A549 (cell line): ENCODE results near the gene ZNF143. TPM values are rescaled to one million over a fixed set of nuclear protein-coding genes. Genes with fewer than 3 reads are reported as not detected.

Experiments used
- ATAC-seq, 2 experiments: fragments of 200-7000 bp in 1 of 2; fragments of >200 bp in 1 of 2; cut with Nextera tagmentation in 1 of 2; cut with Tn5 transposase in 1 of 2; 3 replicates each; pipeline versions ENCODE4 v1.8.0 to v1.9.1; 2018 to 2020; ENCODE audit warnings: mild to moderate bottlenecking in 1 of 2, moderate library complexity in 1 of 2
- CTCF ChIA-PET: fragments of 300-600 bp; sonication (Branson Sonifier 250); formaldehyde crosslinking; extraction: SDS; loops from one replicate; lab custom pipeline; 2021; ENCODE audit warnings: antibody characterized with exemption, inconsistent platforms; lab: Yijun Ruan, JAX
- POLR2A ChIA-PET: fragments of 350-600 bp; formaldehyde crosslinking; extraction: SDS; loops from one replicate; lab custom pipeline; 2021; ENCODE audit warnings: antibody characterized with exemption, inconsistent platforms; lab: Yijun Ruan, JAX
- DNase-seq, 2 experiments: peaks; one replicate each; pipeline versions ENCODE4 v3.0.0 to v3.0.0-alpha.2; 2011 to 2016; ENCODE audit warnings: low read depth in 1 of 2, low spot score in 1 of 2
- FAIRE-seq: peaks from 2 replicates; lab custom pipeline; 2011; peaks lifted over from hg19 to GRCh38; lab: Jason Lieb, UNC
- H3K27ac ChIP-seq, 2 experiments: fragments of >200 bp; sonication (Bioruptor Twin); formaldehyde crosslinking; 3 replicates each; pipeline ENCODE4 v1.5.1; 2016 to 2017
- H3K4me1 ChIP-seq: fragments of >200 bp; sonication (Bioruptor Twin); formaldehyde crosslinking; 3 replicates; pipeline ENCODE4 v1.6.1; 2016
- H3K4me2 ChIP-seq: fragments of >200 bp; sonication (Bioruptor Twin); formaldehyde crosslinking; 3 replicates; pipeline ENCODE4 v1.6.1; 2016
- H3K4me3 ChIP-seq: fragments of >200 bp; sonication (Bioruptor Twin); formaldehyde crosslinking; 3 replicates; pipeline ENCODE4 v1.5.1; 2016
- H3K9me3 ChIP-seq: fragments of >200 bp; sonication (Bioruptor Twin); formaldehyde crosslinking; 3 replicates; pipeline ENCODE4 v1.6.1; 2016
- CHD2 ChIP-seq: fragments of 150-350 bp; IDR thresholded peaks from 2 replicates; pipeline ENCODE4 v1.6.1; 2014; ENCODE audit warnings: low read length; ENCODE audit not compliant: partially characterized antibody
- EHMT2 ChIP-seq: fragments of 200-600 bp; sonication (generic); IDR thresholded peaks from 2 replicates; pipeline ENCODE4 v1.6.1; 2016; ENCODE audit warnings: antibody characterized with exemption, low read depth, mild to moderate bottlenecking, moderate library complexity
- HEYL ChIP-seq: fragments of 250-450 bp; sonication (Bioruptor Pico); IDR thresholded peaks from 2 replicates; pipeline ENCODE4 v1.8.0; 2021; ENCODE audit warnings: mild to moderate bottlenecking, moderate library complexity
- HOXA7 ChIP-seq: fragments of 250-450 bp; sonication (Bioruptor Pico); IDR thresholded peaks from 2 replicates; pipeline ENCODE4 v1.5.0; 2020; ENCODE audit warnings: mild to moderate bottlenecking, moderate library complexity
- JUN ChIP-seq, 2 experiments: fragments of >200 bp; sonication (Bioruptor Twin); formaldehyde crosslinking; IDR thresholded peaks; 2 replicates in 1 of 2; 3 replicates in 1 of 2; pipeline ENCODE4 v1.6.1; 2016 to 2017
- JUNB ChIP-seq: fragments of >200 bp; sonication (Bioruptor Twin); formaldehyde crosslinking; IDR thresholded peaks from 2 replicates; pipeline ENCODE4 v1.6.1; 2016
- MAFK ChIP-seq: fragments of 450-650 bp; IDR thresholded peaks from 2 replicates; pipeline ENCODE4 v1.6.1; 2014; ENCODE audit not compliant: partially characterized antibody
- MYC ChIP-seq: IDR thresholded peaks from 2 replicates; pipeline ENCODE4 v1.6.1; 2012; ENCODE audit warnings: mild to moderate bottlenecking, inconsistent platforms, low read length, improper control_type of control experiment, borderline replicate concordance
- NFE2L2 ChIP-seq: fragments of 150-350 bp; conservative IDR thresholded peaks from 2 replicates; pipeline ENCODE4 v1.6.1; 2014; ENCODE audit warnings: low read length
- PBX3 ChIP-seq: IDR thresholded peaks from 2 replicates; pipeline ENCODE4 v1.6.1; 2012
- POLR2A ChIP-seq: IDR thresholded peaks from 2 replicates; pipeline ENCODE4 v1.6.1; 2012; ENCODE audit warnings: mild to moderate bottlenecking, low read length
- RAD21 ChIP-seq, 2 experiments: fragments of >200 bp in 1 of 2; sonication (Bioruptor Twin) in 1 of 2; formaldehyde crosslinking in 1 of 2; IDR thresholded peaks in 1 of 2; conservative IDR thresholded peaks in 1 of 2; 2 replicates in 1 of 2; 3 replicates in 1 of 2; pipeline ENCODE4 v1.6.1; 2012 to 2018; ENCODE audit warnings: inconsistent platforms in 1 of 2
- RARB ChIP-seq: fragments of 250-450 bp; sonication (Bioruptor Pico); IDR thresholded peaks from 2 replicates; pipeline ENCODE4 v1.8.0; 2021; ENCODE audit warnings: mild to moderate bottlenecking, moderate library complexity
- RNF2 ChIP-seq: fragments of 200-600 bp; sonication (generic); IDR thresholded peaks from 2 replicates; pipeline ENCODE4 v1.6.1; 2016; ENCODE audit warnings: low read depth, mild to moderate bottlenecking, antibody characterized with exemption, moderate library complexity, borderline replicate concordance
- ZFP36 ChIP-seq: fragments of 450-650 bp; IDR thresholded peaks from 2 replicates; pipeline ENCODE4 v1.6.1; 2014; ENCODE audit warnings: borderline replicate concordance; ENCODE audit not compliant: partially characterized antibody
- ZSCAN20 ChIP-seq: fragments of 250-450 bp; sonication (Bioruptor Pico); IDR thresholded peaks from 2 replicates; pipeline ENCODE4 v1.8.0; 2022; ENCODE audit warnings: mild to moderate bottlenecking, moderate library complexity
- WGBS: methylation state at CpG from one replicate; pipeline ENCODE4 v1.1.6; 2017; ENCODE audit errors: missing lambda C conversion rate; 5-methylcytosine and 5-hydroxymethylcytosine counted together
- polyA plus RNA-seq, 4 experiments: library from polyadenylated mRNA; depleted of rRNA in 3 of 4; stranded (reverse); fragments of >200 nt; fragmentation: RNase III in 1 of 4; extraction: RNeasy Plus Mini Kit Qiagen cat#74134 plus additional on column Dnase treatment in 1 of 4; gene quantifications; 2 replicates in 3 of 4; 3 replicates in 1 of 4; pipeline ENCODE4 v1.2.3, GENCODE V29; 2011 to 2017
- TF ChIP-seq, protein P1 (sequence below): fragments of 450-650 bp; IDR thresholded peaks from 2 replicates; pipeline ENCODE4 v1.6.1; 2014; ENCODE audit warnings: antibody characterized with exemption
- TF ChIP-seq, protein P2 (sequence below): fragments of >200 bp; sonication (Bioruptor Twin); formaldehyde crosslinking; IDR thresholded peaks from 3 replicates; pipeline ENCODE4 v1.5.1; 2016

Gene ZNF143
- polyA plus RNA-seq, 2 of the 4 experiments (the other 2 are of a cell fraction): 14.4 to 38.4 TPM

DNA sequence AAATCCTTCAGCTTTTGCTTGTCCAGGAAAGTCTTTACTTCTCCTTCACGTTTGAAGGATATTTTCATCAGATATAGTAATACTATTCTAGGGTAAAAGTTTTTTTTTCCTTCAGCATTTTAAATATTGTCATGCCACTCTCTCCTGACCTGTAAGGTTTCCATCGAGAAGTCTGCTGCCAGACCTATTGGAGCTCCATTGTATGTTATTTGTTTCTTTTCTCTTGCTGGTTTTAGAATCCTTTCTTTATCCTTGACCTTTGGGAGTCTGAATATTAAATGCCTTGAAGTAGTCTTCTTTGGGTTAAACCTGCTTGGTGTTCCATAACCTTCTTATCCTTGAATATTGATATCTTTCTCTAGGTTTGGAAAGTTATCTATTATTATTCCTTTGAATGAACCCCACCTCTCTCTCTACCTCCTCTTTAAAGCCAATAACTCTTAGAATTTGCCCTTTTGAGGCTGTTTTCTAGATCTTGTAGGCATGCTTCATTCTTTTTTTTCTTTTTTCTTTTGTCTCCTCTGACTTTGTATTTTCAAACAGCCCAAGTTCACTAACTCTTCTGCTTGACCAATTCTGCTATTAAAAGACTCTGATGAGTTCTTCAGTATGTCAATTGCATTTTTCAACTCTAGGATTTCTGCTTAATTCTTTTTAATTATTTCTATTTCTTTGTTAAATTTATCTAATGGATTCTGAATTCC is 100.6 kb downstream of the ZNF143 start (continued):
- TF ChIP-seq PBX3: no peak
- no peak for TF ChIP-seq HEYL (CRISPR knock-in tag)
- TF ChIP-seq RNF2: no peak
- TF ChIP-seq, protein P1, sequence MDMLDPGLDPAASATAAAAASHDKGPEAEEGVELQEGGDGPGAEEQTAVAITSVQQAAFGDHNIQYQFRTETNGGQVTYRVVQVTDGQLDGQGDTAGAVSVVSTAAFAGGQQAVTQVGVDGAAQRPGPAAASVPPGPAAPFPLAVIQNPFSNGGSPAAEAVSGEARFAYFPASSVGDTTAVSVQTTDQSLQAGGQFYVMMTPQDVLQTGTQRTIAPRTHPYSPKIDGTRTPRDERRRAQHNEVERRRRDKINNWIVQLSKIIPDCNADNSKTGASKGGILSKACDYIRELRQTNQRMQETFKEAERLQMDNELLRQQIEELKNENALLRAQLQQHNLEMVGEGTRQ: no peak
- TF ChIP-seq ZFP36: no peak

GRCh38 chr11:9562716-9563115 is 101.9 kb downstream of the ZNF143 start:
- no peak for DNase-seq
- Histone ChIP-seq H3K4me2 (no peak overlapping the region), H3K27ac (0 out of 6 replicates have a peak overlapping the region, but pooled peaks of 1 of the 2 experiments have one; percentile 12), H3K9me3 (peaks cover 8% of the 10 kb centered on the region; the same call in 1 of the 3 replicates)
- FAIRE-seq: no peak
- TF ChIP-seq EHMT2: no peak
- TF ChIP-seq JUN (IDR thresholded peaks at IDR 0.05): no peak
- no peak for TF ChIP-seq POLR2A
- no peak for TF ChIP-seq CHD2
- TF ChIP-seq ZSCAN20 (CRISPR knock-in tag): no peak
- TF ChIP-seq, all 56 proteins: peak for 0
- Histone ChIP-seq H3K4me3 (no peak overlapping the region), H3K4me1 (peaks cover 26% of the 10 kb centered on the region)
- ATAC-seq: no peak
- CTCF ChIA-PET: interaction anchor here (1.0 to 7.2 kb wide), 4 partner anchors 9 to 56 kb away, joined by 3 to 33 read pairs (median 5); no protein-coding TSS in a partner anchor
- POLR2A ChIA-PET: no interaction called here

DNA sequence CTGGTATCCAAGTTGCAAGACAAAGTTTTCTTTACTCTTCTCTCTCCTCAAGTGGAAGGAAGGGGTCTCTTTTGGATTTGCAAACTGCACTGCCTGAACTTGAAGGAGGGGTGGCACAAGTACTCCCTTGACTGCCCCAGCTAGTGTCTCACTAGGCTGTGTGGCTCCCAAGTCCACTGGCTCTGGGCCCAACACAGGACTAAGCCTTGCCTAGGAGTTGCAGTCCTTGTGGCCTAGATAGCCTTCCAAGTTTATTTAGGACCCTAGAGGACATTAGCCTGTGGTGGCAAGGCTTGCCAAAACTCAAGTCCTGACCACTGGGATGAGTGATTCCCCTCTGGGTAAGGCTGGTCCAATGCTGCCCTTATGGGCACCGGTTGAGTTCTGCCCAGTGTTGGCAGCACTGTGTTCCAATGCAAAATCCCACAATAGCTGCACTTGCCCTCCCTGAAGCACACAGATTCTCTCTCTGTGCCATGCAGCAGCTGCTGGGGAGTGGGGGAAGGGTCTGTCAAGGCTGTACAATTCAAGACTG is 102.5 kb downstream of the ZNF143 start:
- peaks cover 31% of the 10 kb centered on the region for H3K4me1 ChIP-seq
- POLR2A ChIA-PET: interaction anchor here (0.9 kb wide), 1 partner anchor 10 kb away, joined by 4 read pairs; the partner anchor contains the start of gene WEE1
- peaks cover 8% of the 10 kb centered on the region; the same call in 1 of the 3 replicates for H3K9me3 ChIP-seq
- ATAC-seq (no peak), FAIRE-seq (no peak), DNase-seq (no peak)
- no peak overlapping the region for H3K4me2 ChIP-seq
- 100% methylated on average over 1 of the region's 1 CpG for WGBS
- TF ChIP-seq HOXA7: no peak
- TF ChIP-seq, protein P1: no peak
- TF ChIP-seq NFE2L2: no peak
- TF ChIP-seq RAD21 (conservative IDR thresholded peaks at IDR 0.05 in 1 of 2, IDR thresholded peaks at IDR 0.05 in 1 of 2): no peak
- no peak for TF ChIP-seq RNF2
- no peak for TF ChIP-seq JUN (IDR thresholded peaks at IDR 0.05)
- TF ChIP-seq, protein P2, sequence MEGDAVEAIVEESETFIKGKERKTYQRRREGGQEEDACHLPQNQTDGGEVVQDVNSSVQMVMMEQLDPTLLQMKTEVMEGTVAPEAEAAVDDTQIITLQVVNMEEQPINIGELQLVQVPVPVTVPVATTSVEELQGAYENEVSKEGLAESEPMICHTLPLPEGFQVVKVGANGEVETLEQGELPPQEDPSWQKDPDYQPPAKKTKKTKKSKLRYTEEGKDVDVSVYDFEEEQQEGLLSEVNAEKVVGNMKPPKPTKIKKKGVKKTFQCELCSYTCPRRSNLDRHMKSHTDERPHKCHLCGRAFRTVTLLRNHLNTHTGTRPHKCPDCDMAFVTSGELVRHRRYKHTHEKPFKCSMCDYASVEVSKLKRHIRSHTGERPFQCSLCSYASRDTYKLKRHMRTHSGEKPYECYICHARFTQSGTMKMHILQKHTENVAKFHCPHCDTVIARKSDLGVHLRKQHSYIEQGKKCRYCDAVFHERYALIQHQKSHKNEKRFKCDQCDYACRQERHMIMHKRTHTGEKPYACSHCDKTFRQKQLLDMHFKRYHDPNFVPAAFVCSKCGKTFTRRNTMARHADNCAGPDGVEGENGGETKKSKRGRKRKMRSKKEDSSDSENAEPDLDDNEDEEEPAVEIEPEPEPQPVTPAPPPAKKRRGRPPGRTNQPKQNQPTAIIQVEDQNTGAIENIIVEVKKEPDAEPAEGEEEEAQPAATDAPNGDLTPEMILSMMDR: no peak
- no peak for TF ChIP-seq RARB (CRISPR knock-in tag)
- TF ChIP-seq MYC: no peak
- TF ChIP-seq JUNB: no peak
- TF ChIP-seq MAFK: no peak
- no peak overlapping the region for H3K4me3 ChIP-seq
- peak overlapping the region in 1 of 2 experiments; percentile 21; a peak in 2 of 6 replicates for H3K27ac ChIP-seq
- CTCF ChIA-PET: interaction anchor here (0.9 to 7.2 kb wide), 4 partner anchors 29 to 185 kb away, joined by 4 to 33 read pairs (median 5); no protein-coding TSS in a partner anchor
